Measurements from ENCODE around the gene MYOM3.
"Not testable (repeated sequence)": the region's sequence is repeated elsewhere in the genome, so short reads cannot be mapped to it uniquely, and the experiment has no call there.

The MYOM3 gene

DNA sequence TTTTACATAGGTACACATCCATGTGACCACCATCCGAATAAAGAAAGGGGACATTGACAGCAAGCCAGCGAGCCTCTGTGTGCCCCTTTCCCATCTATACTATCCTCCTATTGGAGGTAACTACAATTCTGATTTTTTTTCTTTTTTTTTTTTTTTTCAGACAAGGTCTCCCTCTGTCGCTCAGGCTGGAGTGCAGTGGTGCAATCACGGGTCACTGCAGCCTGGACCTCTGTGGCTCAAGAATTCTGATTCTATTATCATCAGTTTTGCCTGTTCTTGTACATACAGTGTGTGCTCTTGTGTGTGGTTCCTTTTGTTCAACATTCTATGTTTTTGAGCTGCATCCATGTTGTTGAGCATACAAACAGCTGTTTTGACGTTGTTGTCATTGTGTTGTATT, 75.8 kb downstream of the MYOM3 start:
- no peaks in the 10 kb centered on the region for H3K27me3 ChIP-seq (ENCODE audit: control insufficient read depth in 3 of 3, insufficient read depth in 3 of 3, low read depth in 1 of 3, low read length in 3 of 3)
- no peak overlapping the region for H3K4me2 ChIP-seq (ENCODE audit: insufficient read depth, low read length, poor library complexity, severe bottlenecking)
- no peak overlapping the region for H2AK5ac ChIP-seq (ENCODE audit: low read depth, low read length)
- H3K4me1 ChIP-seq (ENCODE audit: control insufficient read depth in 2 of 2, insufficient read depth in 1 of 2, low read depth in 1 of 2, low read length in 2 of 2) = no peaks in the 10 kb centered on the region
- no peak overlapping the region for H3K4ac ChIP-seq (ENCODE audit: low read length)
- H3K79me1 ChIP-seq (ENCODE audit: low read depth, low read length) = no peaks in the 10 kb centered on the region
- H4K91ac ChIP-seq (ENCODE audit: low read depth, low read length, poor library complexity) = no peak overlapping the region
- WGBS, 2 donors (ENCODE audit: extremely low coverage in 2 of 2, insufficient read length in 2 of 2, insufficient replicate concordance in 1 of 2) = no CpG with 5 or more reads among the region's 5 CpGs
- no peaks in the 10 kb centered on the region for H3K9me3 ChIP-seq (replicated peaks in 1 of 2; ENCODE audit: control insufficient read depth in 2 of 2, insufficient read depth in 1 of 2, low read depth in 1 of 2, low read length in 2 of 2)
- H3K36me3 ChIP-seq (replicated peaks in 1 of 2; ENCODE audit: control insufficient read depth in 2 of 2, insufficient read depth in 2 of 2, low read length in 2 of 2) = no peaks in the 10 kb centered on the region
- no peak overlapping the region for H2BK15ac ChIP-seq (ENCODE audit: low read length)
- no peak for DNase-seq (ENCODE audit: low spot score)
- no peak overlapping the region for H3K14ac ChIP-seq (ENCODE audit: low read length)
- H3K9ac ChIP-seq (ENCODE audit: low read depth, low read length, poor library complexity) = no peak overlapping the region
- no peak overlapping the region for H2BK12ac ChIP-seq (ENCODE audit: low read length)
- H3K4me3 ChIP-seq (ENCODE audit: low read length in 2 of 2) = no peak overlapping the region
- no peak overlapping the region for H3K18ac ChIP-seq (ENCODE audit: low read length)
- no peak overlapping the region for H2BK120ac ChIP-seq (ENCODE audit: low read depth, low read length)
- H2BK5ac ChIP-seq (ENCODE audit: low read length) = no peak overlapping the region
- no peak overlapping the region for H2AFZ ChIP-seq (ENCODE audit: low read length)
- H3K27ac ChIP-seq (replicated peaks; ENCODE audit: low read length) = no peak overlapping the region
- H4K8ac ChIP-seq (ENCODE audit: low read depth, low read length) = no peak overlapping the region
- no peak overlapping the region for H3K23ac ChIP-seq (ENCODE audit: low read depth, low read length, poor library complexity)

GRCh38 chr1:24032981-24033380, 79.0 kb downstream of the MYOM3 start:
- no peak overlapping the region for H3K18ac ChIP-seq (ENCODE audit: low read length)
- H3K9ac ChIP-seq (ENCODE audit: low read depth, low read length, poor library complexity) = no peak overlapping the region
- H3K9me3 ChIP-seq (replicated peaks in 1 of 2; ENCODE audit: control insufficient read depth in 2 of 2, insufficient read depth in 1 of 2, low read depth in 1 of 2, low read length in 2 of 2) = no peaks in the 10 kb centered on the region
- no peak overlapping the region for H4K91ac ChIP-seq (ENCODE audit: low read depth, low read length, poor library complexity)
- no peak overlapping the region for H2AFZ ChIP-seq (ENCODE audit: low read length)
- no peak overlapping the region for H2BK120ac ChIP-seq (ENCODE audit: low read depth, low read length)
- no peak overlapping the region for H3K4me3 ChIP-seq (ENCODE audit: low read length in 2 of 2)
- H3K27me3 ChIP-seq (ENCODE audit: control insufficient read depth in 3 of 3, insufficient read depth in 3 of 3, low read depth in 1 of 3, low read length in 3 of 3) = no peaks in the 10 kb centered on the region
- H2BK15ac ChIP-seq (ENCODE audit: low read length) = no peak overlapping the region
- no peaks in the 10 kb centered on the region for H3K36me3 ChIP-seq (replicated peaks in 1 of 2; ENCODE audit: control insufficient read depth in 2 of 2, insufficient read depth in 2 of 2, low read length in 2 of 2)
- no peaks in the 10 kb centered on the region for H3K79me1 ChIP-seq (ENCODE audit: low read depth, low read length)
- no peak overlapping the region for H2BK5ac ChIP-seq (ENCODE audit: low read length)
- no peak overlapping the region for H3K14ac ChIP-seq (ENCODE audit: low read length)
- H3K27ac ChIP-seq (replicated peaks; ENCODE audit: low read length) = no peak overlapping the region
- DNase-seq (ENCODE audit: low spot score) = no peak
- no peak overlapping the region for H3K4me2 ChIP-seq (ENCODE audit: insufficient read depth, low read length, poor library complexity, severe bottlenecking)
- no peak overlapping the region for H4K8ac ChIP-seq (ENCODE audit: low read depth, low read length)
- H3K4me1 ChIP-seq (ENCODE audit: control insufficient read depth in 2 of 2, insufficient read depth in 1 of 2, low read depth in 1 of 2, low read length in 2 of 2) = no peaks in the 10 kb centered on the region
- no CpG with 5 or more reads among the region's 5 CpGs for WGBS, 2 donors (ENCODE audit: extremely low coverage in 2 of 2, insufficient read length in 2 of 2, insufficient replicate concordance in 1 of 2)
- no peak overlapping the region for H2BK12ac ChIP-seq (ENCODE audit: low read length)
- no peak overlapping the region for H3K23ac ChIP-seq (ENCODE audit: low read depth, low read length, poor library complexity)
- no peak overlapping the region for H3K4ac ChIP-seq (ENCODE audit: low read length)
- H2AK5ac ChIP-seq (ENCODE audit: low read depth, low read length) = no peak overlapping the region

DNA sequence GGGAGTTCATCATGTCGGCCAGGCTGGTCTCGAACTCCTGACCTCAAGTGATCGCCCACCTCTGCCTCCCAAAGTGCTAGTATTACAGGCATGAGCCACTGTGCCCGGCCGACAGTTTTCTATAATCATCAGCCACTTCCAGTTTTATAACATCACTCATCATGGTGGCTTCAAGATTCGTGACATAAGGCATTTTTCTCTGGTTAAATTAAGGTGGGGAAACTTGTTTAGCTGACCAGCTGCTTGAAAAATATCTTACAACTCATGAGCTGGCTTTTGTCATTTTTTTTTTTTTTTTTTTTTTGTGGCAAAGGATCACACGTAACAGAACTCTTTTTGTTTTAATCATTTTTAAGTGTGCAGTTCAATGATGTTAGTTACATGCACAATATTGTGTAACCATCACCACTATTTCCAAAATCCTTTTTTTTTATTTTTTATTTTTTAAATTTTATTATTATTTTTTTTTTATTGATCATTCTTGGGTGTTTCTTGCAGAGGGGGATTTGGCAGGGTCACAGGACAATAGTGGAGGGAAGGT, 80.9 kb downstream of the MYOM3 start:
- H2BK15ac ChIP-seq (ENCODE audit: low read length); H3K4ac ChIP-seq (ENCODE audit: low read length); H2BK12ac ChIP-seq (ENCODE audit: low read length); H4K91ac ChIP-seq (ENCODE audit: low read depth, low read length, poor library complexity); H2BK120ac ChIP-seq (ENCODE audit: low read depth, low read length); H3K27me3 ChIP-seq (ENCODE audit: control insufficient read depth in 3 of 3, insufficient read depth in 3 of 3, low read depth in 1 of 3, low read length in 3 of 3); H3K27ac ChIP-seq (replicated peaks; ENCODE audit: low read length); H3K14ac ChIP-seq (ENCODE audit: low read length); H3K23ac ChIP-seq (ENCODE audit: low read depth, low read length, poor library complexity); H2AFZ ChIP-seq (ENCODE audit: low read length); H3K18ac ChIP-seq (ENCODE audit: low read length); H3K4me2 ChIP-seq (ENCODE audit: insufficient read depth, low read length, poor library complexity, severe bottlenecking); H3K4me3 ChIP-seq (ENCODE audit: low read length in 2 of 2); H4K8ac ChIP-seq (ENCODE audit: low read depth, low read length); H3K79me1 ChIP-seq (ENCODE audit: low read depth, low read length); H3K4me1 ChIP-seq (ENCODE audit: control insufficient read depth in 2 of 2, insufficient read depth in 1 of 2, low read depth in 1 of 2, low read length in 2 of 2); H2AK5ac ChIP-seq (ENCODE audit: low read depth, low read length); H3K36me3 ChIP-seq (replicated peaks in 1 of 2; ENCODE audit: control insufficient read depth in 2 of 2, insufficient read depth in 2 of 2, low read length in 2 of 2); H3K9ac ChIP-seq (ENCODE audit: low read depth, low read length, poor library complexity); DNase-seq (ENCODE audit: low spot score); H3K9me3 ChIP-seq (replicated peaks in 1 of 2; ENCODE audit: control insufficient read depth in 2 of 2, insufficient read depth in 1 of 2, low read depth in 1 of 2, low read length in 2 of 2); H2BK5ac ChIP-seq (ENCODE audit: low read length): not testable (repeated sequence)
- no CpG with 5 or more reads among the region's 7 CpGs for WGBS, 2 donors (ENCODE audit: extremely low coverage in 2 of 2, insufficient read length in 2 of 2, insufficient replicate concordance in 1 of 2)

DNA sequence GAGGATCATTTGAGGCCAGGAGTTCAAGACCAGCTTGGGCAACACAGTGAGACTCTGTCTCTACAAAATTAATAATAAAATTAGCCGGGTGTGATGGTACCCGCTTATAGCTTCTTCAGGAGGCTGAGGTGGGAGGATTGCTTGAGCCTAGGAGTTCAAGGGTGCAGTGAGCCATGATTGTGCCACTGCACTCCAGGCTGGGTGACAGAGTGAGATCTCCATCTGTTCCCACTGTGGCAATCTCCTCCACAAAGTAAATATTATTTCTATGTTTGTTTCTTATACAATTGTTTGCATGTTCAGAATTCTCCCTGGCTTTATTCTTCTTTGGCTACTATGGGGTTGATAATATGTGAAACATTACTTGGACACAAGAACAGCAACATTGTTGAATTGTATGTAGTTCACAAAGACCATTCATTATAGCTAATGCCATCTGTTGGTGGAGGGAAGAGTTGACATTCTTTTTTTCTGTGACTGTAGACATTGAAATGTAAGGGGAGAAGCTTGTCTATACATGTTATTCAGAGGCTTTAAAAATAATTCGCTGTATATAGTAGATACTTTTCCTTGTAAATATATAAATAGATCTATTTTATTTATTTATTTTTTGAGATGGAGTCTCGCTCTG, 84.0 kb downstream of the MYOM3 start:
- no peak overlapping the region for H4K91ac ChIP-seq (ENCODE audit: low read depth, low read length, poor library complexity)
- H4K8ac ChIP-seq (ENCODE audit: low read depth, low read length) = no peak overlapping the region
- no peaks in the 10 kb centered on the region for H3K79me1 ChIP-seq (ENCODE audit: low read depth, low read length)
- H3K23ac ChIP-seq (ENCODE audit: low read depth, low read length, poor library complexity) = no peak overlapping the region
- no peaks in the 10 kb centered on the region for H3K27me3 ChIP-seq (ENCODE audit: control insufficient read depth in 3 of 3, insufficient read depth in 3 of 3, low read depth in 1 of 3, low read length in 3 of 3)
- no peak overlapping the region for H3K4me2 ChIP-seq (ENCODE audit: insufficient read depth, low read length, poor library complexity, severe bottlenecking)
- H3K4ac ChIP-seq (ENCODE audit: low read length) = no peak overlapping the region
- DNase-seq (ENCODE audit: low spot score) = no peak
- no peak overlapping the region for H2BK15ac ChIP-seq (ENCODE audit: low read length)
- no peaks in the 10 kb centered on the region for H3K4me1 ChIP-seq (ENCODE audit: control insufficient read depth in 2 of 2, insufficient read depth in 1 of 2, low read depth in 1 of 2, low read length in 2 of 2)
- H3K36me3 ChIP-seq (replicated peaks in 1 of 2; ENCODE audit: control insufficient read depth in 2 of 2, insufficient read depth in 2 of 2, low read length in 2 of 2) = no peaks in the 10 kb centered on the region
- H3K18ac ChIP-seq (ENCODE audit: low read length) = no peak overlapping the region
- H3K9me3 ChIP-seq (replicated peaks in 1 of 2; ENCODE audit: control insufficient read depth in 2 of 2, insufficient read depth in 1 of 2, low read depth in 1 of 2, low read length in 2 of 2) = no peaks in the 10 kb centered on the region
- no peak overlapping the region for H3K14ac ChIP-seq (ENCODE audit: low read length)
- no peak overlapping the region for H3K27ac ChIP-seq (replicated peaks; ENCODE audit: low read length)
- H2AFZ ChIP-seq (ENCODE audit: low read length) = no peak overlapping the region
- WGBS, 2 donors (ENCODE audit: extremely low coverage in 2 of 2, insufficient read length in 2 of 2, insufficient replicate concordance in 1 of 2) = no CpG with 5 or more reads among the region's 4 CpGs
- H3K4me3 ChIP-seq (ENCODE audit: low read length in 2 of 2) = no peak overlapping the region
- H3K9ac ChIP-seq (ENCODE audit: low read depth, low read length, poor library complexity) = no peak overlapping the region
- no peak overlapping the region for H2BK12ac ChIP-seq (ENCODE audit: low read length)
- no peak overlapping the region for H2AK5ac ChIP-seq (ENCODE audit: low read depth, low read length)
- H2BK120ac ChIP-seq (ENCODE audit: low read depth, low read length) = no peak overlapping the region
- no peak overlapping the region for H2BK5ac ChIP-seq (ENCODE audit: low read length)

Data from neuronal stem cell (in vitro differentiated cells).